ENCODE data around the gene KIF2C. TPM values are rescaled to one million over a fixed set of nuclear protein-coding genes. Genes with fewer than 3 reads are reported as not detected.

KIF2C gene
- total RNA-seq, 1 experiment from 2014 or later, result 92.6 TPM

- TF ChIP-seq MAX (IDR thresholded peaks at IDR 0.05) (0 out of 2 replicates have a peak, but pooled peaks have one; percentile 25), EZH2 (IDR thresholded peaks at IDR 0.05) (no peak), JUND (IDR thresholded peaks at IDR 0.05) (peak; percentile 77), CEBPB (IDR thresholded peaks at IDR 0.05; ENCODE audit: low read depth) (no peak), EZH2phosphoT487 (IDR thresholded peaks at IDR 0.05; ENCODE audit: borderline replicate concordance) (no peak)
Measured at GRCh38 chr1:44707112-44707881, 32.3 kb upstream of the KIF2C start (continued).

- ChIA-PET POLR2A (interaction anchor here (0.9 to 5.3 kb wide), 4 partner anchors 13 to 22 kb away, joined by 3 to 64 read pairs (median 8); partner anchors contain the start of gene RNU5D-1), CTCF (interaction anchor here (0.8 kb wide), 2 partner anchors 9 to 13 kb away, joined by 3 read pairs; no protein-coding TSS in a partner anchor), RAD21 (ENCODE audit: low non-redundant PET in 1 of 2, low total read pairs in 2 of 2, uncharacterized antibody in 2 of 2, unreplicated experiment in 2 of 2) (no interaction called here)
- ATAC-seq (peak; percentile 75), DNase-seq (ENCODE audit: low read depth, low spot score) (peak; percentile 53)
- no peak overlapping the region for H3K27ac ChIP-seq (ENCODE audit: low read depth, low read length)
- H3K27me3 ChIP-seq (ENCODE audit: insufficient read depth, low read length), result 0 out of 2 replicates have a peak, but pooled peaks cover 4% of the 10 kb centered on the region
- TF ChIP-seq CTCF (IDR thresholded peaks at IDR 0.05 in 2 of 3, conservative IDR thresholded peaks at IDR 0.05 in 1 of 3; ENCODE audit: borderline replicate concordance in 1 of 3, insufficient read depth in 1 of 3, low read depth in 2 of 3, low read length in 2 of 3) (peak; percentile 69 to 82 (median 82)), RAD21 (IDR thresholded peaks at IDR 0.05; ENCODE audit: low read depth) (peak; percentile 73), MAX (IDR thresholded peaks at IDR 0.05) (peak; percentile 37; the same call in 1 of the 2 replicates), REST (IDR thresholded peaks at IDR 0.05; ENCODE audit: low read depth) (no peak)
- intact Hi-C loops (cut with micrococcal nuclease), result no loop called here
- H3K36me3 ChIP-seq (ENCODE audit: control insufficient read depth in 1 of 2, insufficient read depth in 2 of 2, low read length in 2 of 2), result no peaks in the 10 kb centered on the region
- peak overlapping the region; percentile 62 for H3K4me2 ChIP-seq (ENCODE audit: low read length)
- no peaks in the 10 kb centered on the region for H3K79me2 ChIP-seq (ENCODE audit: insufficient read depth, low read length)
- H2AFZ ChIP-seq (ENCODE audit: low read depth, low read length, poor library complexity, severe bottlenecking), result peak overlapping the region; percentile 83
- H3K4me1 ChIP-seq (ENCODE audit: control insufficient read depth in 1 of 2, insufficient read depth in 2 of 2, low read length in 2 of 2), result peaks cover 18 to 41% of the 10 kb centered on the region in 2 experiments
- no TSS peak for BruUV-seq (replicated peaks)
- no peaks in the 10 kb centered on the region for H4K20me1 ChIP-seq (ENCODE audit: insufficient read depth)
- no peaks in the 10 kb centered on the region for H3K9me2 ChIP-seq (ENCODE audit: insufficient read depth)
- peak overlapping the region; percentile 48 for H3K9ac ChIP-seq (ENCODE audit: low read length)
- peak overlapping the region in 1 of 2 experiments; percentile 25; a peak in 1 of 4 replicates for H3K4me3 ChIP-seq (replicated peaks in 1 of 2; ENCODE audit: low read depth in 1 of 2, low read length in 2 of 2)
- no peaks in the 10 kb centered on the region for H3K9me3 ChIP-seq (ENCODE audit: control insufficient read depth in 1 of 2, insufficient read depth in 1 of 2, low read depth in 1 of 2, low read length in 2 of 2)
Measured at GRCh38 chr1:44707959-44708831, 31.4 kb upstream of the KIF2C start.
